Activated T-cell treated with anti-CD3 and anti-CD28 coated beads, Interleukin-2, amount 50 U/mL, for 72 hours (primary cell): ENCODE results near the gene ICAM2. TPM values are rescaled to one million over a fixed set of nuclear protein-coding genes. Genes with fewer than 3 reads are reported as not detected.
"Not testable (repeated sequence)": the region's sequence is repeated elsewhere in the genome, so short reads cannot be mapped to it uniquely, and the experiment has no call there.

Experiments
- ATAC-seq, 2 donors: fragments of 150-1000 bp; cut with Tn5 transposase; replicated peaks in 1 of 2; 2 replicates each; pipeline ENCODE4 v1.10.0; 2021; ENCODE audit warnings: moderate library complexity in 2 of 2, mild to moderate bottlenecking in 1 of 2
- DNase-seq, 2 donors: peaks; one replicate each; pipeline ENCODE4 v3.0.0; 2021 to 2022; ENCODE audit warnings: mixed read lengths in 1 of 2
- H3K27ac Mint-ChIP-seq: one replicate; pipeline ENCODE4 v1.8.0; 2022; ENCODE audit warnings: mild to moderate bottlenecking, moderate library complexity, mixed read lengths
- H3K27me3 Mint-ChIP-seq: one replicate; pipeline ENCODE4 v1.8.0; 2022; ENCODE audit warnings: low read depth, mixed read lengths
- H3K36me3 Mint-ChIP-seq, 2 donors: one replicate each; pipeline ENCODE4 v1.8.0; 2022; ENCODE audit warnings: mixed read lengths in 2 of 2, mild to moderate bottlenecking in 1 of 2; ENCODE audit not compliant: insufficient read depth in 2 of 2
- H3K4me1 Mint-ChIP-seq: one replicate; pipeline ENCODE4 v1.8.0; 2022; ENCODE audit warnings: low read depth, mixed read lengths
- H3K4me3 Mint-ChIP-seq, 2 donors: one replicate each; pipeline ENCODE4 v1.8.0; 2022; ENCODE audit warnings: mild to moderate bottlenecking in 2 of 2, mixed read lengths in 2 of 2, moderate library complexity in 2 of 2
- H3K9me3 Mint-ChIP-seq, 2 donors: one replicate each; pipeline ENCODE4 v1.8.0; 2022; ENCODE audit warnings: mixed read lengths in 2 of 2
- total RNA-seq, 2 donors: library from RNA; stranded (reverse); gene quantifications; one replicate each; pipeline ENCODE4 v1.2.3, GENCODE V29; 2022

The ICAM2 gene
- total RNA-seq, 2 donors from 2014 or later: 49.9 to 55.7 TPM

DNA sequence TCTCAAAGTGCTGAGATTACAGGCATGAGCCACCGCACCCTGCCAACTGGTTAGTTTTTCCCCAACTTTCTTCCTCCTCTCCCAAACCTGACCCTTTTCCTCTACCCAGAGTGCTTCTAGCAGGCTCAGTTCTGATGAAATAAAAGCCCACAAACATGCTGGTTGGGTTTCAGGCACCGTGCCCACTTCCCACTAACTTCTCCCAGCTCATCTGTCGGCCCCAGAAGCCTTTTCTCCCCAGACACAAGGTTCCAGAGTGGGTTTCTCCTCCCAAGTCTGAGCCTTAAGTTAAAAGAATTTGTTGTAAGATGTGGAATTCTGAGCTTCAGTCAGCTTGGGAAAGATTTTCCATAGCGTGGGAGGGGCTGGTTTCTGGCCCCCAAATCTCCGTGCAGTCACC is 36.2 kb downstream of the ICAM2 start:
- no peak for ATAC-seq
- peaks cover 2 to 8% of the 10 kb centered on the region in 2 donors for H3K36me3 Mint-ChIP-seq
- no peaks in the 10 kb centered on the region for H3K27me3 Mint-ChIP-seq
- H3K27ac Mint-ChIP-seq: no peak overlapping the region
- peaks cover 14% of the 10 kb centered on the region for H3K4me1 Mint-ChIP-seq
- no peak overlapping the region for H3K4me3 Mint-ChIP-seq
- DNase-seq: no peak
- peaks cover 6 to 7% of the 10 kb centered on the region in 2 donors for H3K9me3 Mint-ChIP-seq

DNA sequence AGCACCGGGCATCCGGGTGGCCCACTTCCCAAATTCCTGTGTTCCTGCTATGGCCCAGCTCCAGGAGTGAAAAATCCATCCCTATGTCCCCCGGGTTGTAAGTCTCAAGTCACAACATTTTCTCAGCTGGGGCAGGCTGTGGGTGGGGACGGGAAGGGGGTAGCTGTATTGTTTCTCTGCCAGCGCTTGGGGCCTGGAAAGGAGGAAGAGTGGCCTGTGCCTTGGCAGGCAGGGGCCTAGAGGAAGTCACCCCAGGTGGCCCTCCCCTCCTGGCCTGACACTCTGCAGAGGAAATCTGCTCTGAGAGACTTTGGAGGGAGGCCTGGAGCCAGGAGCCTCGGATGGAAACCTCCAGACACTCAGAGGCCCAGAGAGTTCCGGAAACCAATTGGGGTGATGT is 37.1 kb downstream of the ICAM2 start:
- no peak for DNase-seq

DNA sequence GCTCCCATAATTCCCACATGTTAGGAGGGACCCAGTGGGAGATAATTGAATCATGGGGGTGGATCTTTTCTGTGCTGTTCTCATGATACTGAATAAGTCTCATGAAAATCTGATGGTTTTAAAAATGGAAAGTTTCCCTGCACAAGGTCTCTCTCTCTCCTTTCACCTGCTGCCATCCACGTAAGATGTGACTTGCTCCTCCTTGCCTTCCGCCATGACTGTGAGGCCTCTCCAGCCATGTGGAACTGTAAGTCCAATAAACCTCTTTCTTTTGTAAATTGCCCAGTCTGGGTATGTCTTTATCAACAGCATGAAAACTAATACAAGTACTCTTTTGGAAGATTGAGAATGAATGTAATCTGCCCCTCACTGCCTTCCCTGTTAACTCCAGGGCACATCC is 37.8 kb downstream of the ICAM2 start:
- ATAC-seq, H3K4me3 Mint-ChIP-seq: not testable (repeated sequence)

More for the DNA sequence above, 37.1 kb downstream of the ICAM2 start:
- Mint-ChIP-seq H3K9me3 (peaks cover 6 to 7% of the 10 kb centered on the region in 2 donors), H3K4me3 (no peak overlapping the region), H3K4me1 (peaks cover 14% of the 10 kb centered on the region), H3K27ac (no peak overlapping the region), H3K27me3 (no peaks in the 10 kb centered on the region), H3K36me3 (peaks cover 2 to 8% of the 10 kb centered on the region in 2 donors)
- no peak for ATAC-seq

GRCh38 chr17:63978272-63979200 is 41.9 kb downstream of the ICAM2 start:
- H3K36me3 Mint-ChIP-seq: peaks cover 2 to 8% of the 10 kb centered on the region in 2 donors
- peaks cover 6 to 7% of the 10 kb centered on the region in 2 donors for H3K9me3 Mint-ChIP-seq
- no peak overlapping the region for H3K4me3 Mint-ChIP-seq
- ATAC-seq (no peak), DNase-seq (no peak)
- H3K27ac Mint-ChIP-seq: no peak overlapping the region
- no peaks in the 10 kb centered on the region for H3K27me3 Mint-ChIP-seq
- peaks cover 2% of the 10 kb centered on the region for H3K4me1 Mint-ChIP-seq

More for the DNA sequence above, 37.8 kb downstream of the ICAM2 start:
- peaks cover 14% of the 10 kb centered on the region for H3K4me1 Mint-ChIP-seq
- not testable (repeated sequence) for H3K36me3 Mint-ChIP-seq, DNase-seq, H3K27me3 Mint-ChIP-seq, H3K9me3 Mint-ChIP-seq, H3K27ac Mint-ChIP-seq

DNA sequence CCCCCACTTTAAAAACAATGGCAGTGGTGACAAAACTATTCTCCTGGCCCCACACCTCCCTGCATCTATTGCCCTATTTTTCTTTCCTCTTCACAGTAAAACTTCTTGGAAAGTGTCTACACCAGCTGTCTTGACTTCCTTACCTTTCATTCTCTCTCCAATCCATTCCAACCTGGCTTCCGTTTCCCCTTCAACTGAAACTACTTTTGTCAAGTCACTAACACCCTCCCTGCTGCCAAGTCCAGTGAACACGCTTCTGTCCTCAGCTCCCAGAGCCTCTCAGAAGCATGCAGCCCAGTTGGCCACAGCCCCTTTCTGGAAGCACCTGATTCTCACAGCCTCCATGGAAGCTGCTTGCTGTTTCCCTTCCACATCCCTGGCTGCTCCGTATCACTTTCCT is 43.7 kb downstream of the ICAM2 start:
- no peak for DNase-seq
- ATAC-seq: no peak
- Mint-ChIP-seq H3K9me3 (no peaks in the 10 kb centered on the region), H3K27ac (no peak overlapping the region), H3K4me1 (peaks cover 5% of the 10 kb centered on the region), H3K27me3 (no peaks in the 10 kb centered on the region), H3K36me3 (no peaks in the 10 kb centered on the region), H3K4me3 (no peak overlapping the region)

DNA sequence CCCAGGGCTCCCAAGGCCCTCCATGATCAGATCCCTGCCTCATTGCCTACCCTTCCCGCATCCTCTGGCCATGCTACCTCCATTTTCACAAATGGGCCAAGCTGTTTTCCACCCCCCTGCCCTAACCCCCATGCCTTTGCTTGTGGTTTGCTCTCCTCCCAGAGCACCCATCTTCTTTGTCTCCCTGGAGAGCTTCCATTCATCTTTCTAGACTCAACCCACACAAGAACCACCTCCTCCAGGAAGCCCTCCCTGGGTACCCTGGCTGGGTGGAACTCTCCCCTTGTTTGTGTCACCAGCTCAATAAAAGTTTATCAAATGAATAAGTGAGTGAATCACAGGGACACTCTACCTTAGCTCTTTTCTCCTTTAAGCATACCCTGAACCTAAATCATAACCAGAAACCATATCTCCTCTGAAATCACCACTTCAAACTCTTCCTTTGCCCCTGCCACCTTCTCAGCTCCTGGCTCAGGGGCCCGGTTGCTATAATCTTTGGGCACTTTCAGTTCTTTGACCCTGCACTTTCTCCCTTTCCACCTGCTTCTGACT is 44.8 kb downstream of the ICAM2 start:
- Mint-ChIP-seq H3K27me3 (no peaks in the 10 kb centered on the region), H3K4me1 (peaks cover 5% of the 10 kb centered on the region), H3K27ac (peak overlapping the region; percentile 1), H3K4me3 (peak overlapping the region in 1 of 2 donors; percentile 10), H3K36me3 (no peaks in the 10 kb centered on the region), H3K9me3 (no peaks in the 10 kb centered on the region)
- DNase-seq (no peak), ATAC-seq (peak; percentile 67 to 70)

DNA sequence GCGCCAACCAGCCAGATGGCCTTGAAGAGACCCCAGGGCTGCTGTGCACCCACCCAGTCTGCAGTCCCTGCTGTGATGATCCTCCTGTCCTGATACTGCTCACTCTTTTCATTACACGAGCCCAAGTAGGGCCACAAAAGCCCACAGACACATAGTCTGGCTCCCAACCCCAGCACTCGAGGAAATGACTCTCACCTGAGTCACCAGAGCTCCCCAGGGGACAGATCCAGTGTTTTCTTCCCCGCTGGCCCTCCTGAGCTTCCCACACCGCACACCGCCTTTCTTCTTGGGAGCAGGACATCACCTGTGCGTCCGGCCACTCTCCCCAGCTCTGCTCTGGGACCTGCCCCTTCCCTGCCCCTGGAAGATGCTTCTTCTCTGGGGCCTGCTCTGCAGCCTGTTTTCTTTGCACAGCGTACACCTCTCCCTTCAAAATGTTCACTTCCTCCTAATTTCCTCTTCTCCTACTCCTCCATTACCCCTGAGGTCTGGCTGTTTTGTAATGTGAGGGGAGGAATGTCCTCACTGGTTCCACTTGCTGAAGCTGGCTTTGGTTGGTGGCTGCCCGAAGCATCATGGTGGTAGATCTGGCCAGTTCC is 45.7 kb downstream of the ICAM2 start:
- H3K36me3 Mint-ChIP-seq: no peaks in the 10 kb centered on the region
- peak overlapping the region in 1 of 2 donors; percentile 60 for H3K4me3 Mint-ChIP-seq
- H3K27ac Mint-ChIP-seq: no peak overlapping the region
- H3K9me3 Mint-ChIP-seq: no peaks in the 10 kb centered on the region
- H3K27me3 Mint-ChIP-seq: no peaks in the 10 kb centered on the region
- ATAC-seq: peak; percentile 65 to 69
- no peak for DNase-seq
- peaks cover 5% of the 10 kb centered on the region for H3K4me1 Mint-ChIP-seq

DNA sequence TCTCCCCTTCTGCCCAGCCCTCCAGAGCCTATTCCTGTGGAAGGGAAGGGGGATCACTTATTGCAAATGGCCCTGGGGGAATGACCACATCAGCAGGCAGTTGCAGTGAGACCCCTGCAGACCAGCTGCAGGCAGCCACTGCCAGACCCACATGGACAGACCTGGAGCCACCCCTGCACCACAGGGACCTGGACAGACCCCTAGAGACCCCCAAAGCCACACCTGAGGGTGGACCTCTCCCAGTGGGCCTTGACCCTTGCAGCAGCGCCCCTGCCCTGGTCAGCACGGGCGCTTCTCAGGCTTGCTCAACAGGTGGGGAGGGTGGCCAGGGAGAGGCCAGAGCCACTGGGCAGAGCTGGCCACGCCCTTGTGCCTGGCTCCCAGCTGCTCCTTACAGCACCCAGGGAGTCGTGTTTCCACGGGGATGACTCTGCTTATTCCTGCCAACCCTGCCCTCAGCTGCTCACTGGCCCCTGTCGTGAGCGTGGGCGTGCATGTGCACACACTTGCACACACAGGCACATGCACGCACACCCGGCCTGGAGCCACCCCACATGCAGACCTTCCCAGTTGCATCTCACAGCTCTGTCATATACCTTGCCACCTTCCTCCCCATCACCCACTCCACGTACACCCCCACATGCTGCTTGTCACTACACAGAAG is 46.4 kb downstream of the ICAM2 start:
- DNase-seq (no peak), ATAC-seq (no peak)
- Mint-ChIP-seq H3K27ac (no peak overlapping the region), H3K9me3 (no peaks in the 10 kb centered on the region), H3K36me3 (no peaks in the 10 kb centered on the region), H3K4me1 (peaks cover 5% of the 10 kb centered on the region), H3K4me3 (peak overlapping the region in 1 of 2 donors; percentile 60), H3K27me3 (no peaks in the 10 kb centered on the region)

GRCh38 chr17:63973247-63973646 is 47.2 kb downstream of the ICAM2 start:
- H3K9me3 Mint-ChIP-seq: no peaks in the 10 kb centered on the region
- H3K4me3 Mint-ChIP-seq: no peak overlapping the region
- H3K4me1 Mint-ChIP-seq: peaks cover 8% of the 10 kb centered on the region
- H3K27ac Mint-ChIP-seq: no peak overlapping the region
- ATAC-seq (no peak), DNase-seq (no peak)
- H3K27me3 Mint-ChIP-seq: no peaks in the 10 kb centered on the region
- H3K36me3 Mint-ChIP-seq: no peaks in the 10 kb centered on the region

DNA sequence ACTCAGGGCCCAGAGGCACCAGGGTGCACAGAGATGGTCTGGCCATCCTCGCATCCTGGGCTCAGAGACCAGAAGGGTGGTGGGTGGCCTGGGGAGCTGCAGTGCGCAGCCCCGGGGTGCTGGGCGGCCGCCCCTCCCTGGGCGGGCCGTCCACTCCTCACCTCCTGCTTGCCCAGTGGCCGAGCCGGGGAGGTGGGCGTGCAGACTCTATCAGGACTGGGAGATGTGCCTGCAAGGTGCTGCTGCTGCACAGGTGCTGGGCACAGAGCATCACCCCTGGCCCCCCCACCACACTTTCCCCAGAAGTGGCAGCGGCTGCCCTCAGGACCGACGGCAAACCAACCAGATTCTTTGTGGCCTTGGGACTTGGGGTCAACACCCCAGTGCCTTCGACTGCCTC is 47.6 kb downstream of the ICAM2 start, which contains the start of gene SCN4A:
Gene SCN4A (minus strand): TSS at position 123 of the 400 bp plus-strand sequence. CDS start 77 bp downstream, at position 46.
- Mint-ChIP-seq H3K27me3 (no peaks in the 10 kb centered on the region), H3K4me3 (no peak within 1 kb of the TSS), H3K4me1 (peaks cover 12% of the 10 kb centered on the region), H3K36me3 (no peaks in the 10 kb centered on the region), H3K9me3 (no peaks in the 10 kb centered on the region), H3K27ac (no peak within 1 kb of the TSS)
- no peak for ATAC-seq
- no peak for DNase-seq

GRCh38 chr17:63969278-63969677 is 51.2 kb downstream of the ICAM2 start:
- DNase-seq (no peak), ATAC-seq (no peak)
- no peaks in the 10 kb centered on the region for H3K27me3 Mint-ChIP-seq
- no peak overlapping the region for H3K27ac Mint-ChIP-seq
- H3K9me3 Mint-ChIP-seq: no peaks in the 10 kb centered on the region
- H3K4me1 Mint-ChIP-seq: peaks cover 28% of the 10 kb centered on the region
- no peak overlapping the region for H3K4me3 Mint-ChIP-seq
- H3K36me3 Mint-ChIP-seq: no peaks in the 10 kb centered on the region

DNA sequence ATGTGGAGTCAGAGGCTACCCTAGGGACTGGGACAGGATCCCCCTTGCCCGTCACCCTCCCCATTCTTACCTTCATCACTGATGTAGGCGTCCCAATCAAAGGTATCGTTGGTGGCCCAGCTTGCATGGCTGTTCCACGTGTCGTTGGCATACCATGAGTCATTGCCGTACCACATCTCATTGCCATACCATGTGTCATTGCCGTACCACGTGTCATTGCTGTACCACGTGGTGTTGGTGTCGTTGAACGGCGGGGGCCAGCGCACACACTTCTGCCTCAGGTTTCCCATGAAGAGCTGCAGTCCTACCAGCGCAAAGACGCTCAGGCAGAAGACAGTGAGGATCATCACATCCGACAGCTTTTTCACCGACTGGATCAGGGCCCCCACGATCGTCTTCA is 52.5 kb downstream of the ICAM2 start:
- ATAC-seq: peak; percentile 67 to 73
- no peak overlapping the region for H3K4me3 Mint-ChIP-seq
- peak; percentile 34 to 59 for DNase-seq
- peaks cover 23% of the 10 kb centered on the region for H3K4me1 Mint-ChIP-seq
- H3K9me3 Mint-ChIP-seq: no peaks in the 10 kb centered on the region
- no peak overlapping the region for H3K27ac Mint-ChIP-seq
- H3K27me3 Mint-ChIP-seq: no peaks in the 10 kb centered on the region
- H3K36me3 Mint-ChIP-seq: no peaks in the 10 kb centered on the region
